CD4-positive, alpha-beta T cell treated with Interleukin-17A for 1 hour (primary cell): ENCODE data around the gene GOLT1B.
"Not testable (repeated sequence)": the region's sequence is repeated elsewhere in the genome, so short reads cannot be mapped to it uniquely, and the experiment has no call there.

ENCODE experiments used
- DNase-seq: peaks from one replicate; pipeline ENCODE4 v3.0.0-alpha.2; 2020

Gene GOLT1B

DNA sequence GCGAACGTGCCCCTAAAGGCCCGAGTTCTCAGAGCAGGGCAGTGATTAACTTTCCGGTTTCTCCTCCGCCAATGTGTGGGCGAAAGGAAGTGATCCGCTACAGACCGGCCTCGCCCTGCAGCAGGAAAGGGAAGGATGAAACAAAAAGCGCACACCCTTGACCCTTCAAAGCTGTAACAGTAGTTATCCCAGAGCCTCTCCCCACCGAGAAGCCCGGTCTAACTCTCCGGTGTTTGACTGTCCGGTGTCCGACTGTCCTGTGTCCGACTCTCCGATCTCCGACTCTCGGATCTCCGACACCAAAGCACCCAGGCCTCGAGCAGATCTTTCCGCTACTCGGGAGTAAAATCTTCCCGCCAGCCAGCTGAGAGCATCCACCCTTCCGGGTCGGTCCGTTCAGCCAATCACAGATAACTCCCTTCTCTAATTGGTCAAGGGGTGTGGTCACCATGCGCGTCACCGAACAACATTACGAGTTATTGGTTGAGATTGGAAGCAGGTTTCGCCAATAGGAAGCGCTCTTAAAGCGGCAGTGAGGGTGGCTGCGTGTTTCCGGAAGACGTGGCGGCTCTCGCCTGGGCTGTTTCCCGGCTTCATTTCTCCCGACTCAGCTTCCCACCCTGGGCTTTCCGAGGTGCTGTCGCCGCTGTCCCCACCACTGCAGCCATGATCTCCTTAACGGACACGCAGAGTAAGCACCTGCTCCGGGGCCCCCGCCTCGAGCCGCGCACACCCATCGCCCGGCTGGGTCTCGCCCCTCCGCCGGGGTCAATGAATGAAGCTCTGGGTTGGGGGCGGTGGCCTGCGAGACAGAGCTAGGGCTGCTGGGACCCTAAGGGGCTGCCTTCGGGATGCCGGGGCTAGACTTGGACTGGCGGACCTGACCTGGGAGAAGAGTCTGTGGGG lies at the start of gene GOLT1B, which contains the start of gene RECQL:
Gene GOLT1B (plus strand): TSS at position 532 of the 906 bp plus-strand sequence. CDS start 135 bp downstream, at position 667.
Gene RECQL (minus strand): TSS at position 378 of the 906 bp plus-strand sequence. CDS start 2,065 bp downstream, outside the sequence.
- DNase-seq, result peak; percentile 97

DNA sequence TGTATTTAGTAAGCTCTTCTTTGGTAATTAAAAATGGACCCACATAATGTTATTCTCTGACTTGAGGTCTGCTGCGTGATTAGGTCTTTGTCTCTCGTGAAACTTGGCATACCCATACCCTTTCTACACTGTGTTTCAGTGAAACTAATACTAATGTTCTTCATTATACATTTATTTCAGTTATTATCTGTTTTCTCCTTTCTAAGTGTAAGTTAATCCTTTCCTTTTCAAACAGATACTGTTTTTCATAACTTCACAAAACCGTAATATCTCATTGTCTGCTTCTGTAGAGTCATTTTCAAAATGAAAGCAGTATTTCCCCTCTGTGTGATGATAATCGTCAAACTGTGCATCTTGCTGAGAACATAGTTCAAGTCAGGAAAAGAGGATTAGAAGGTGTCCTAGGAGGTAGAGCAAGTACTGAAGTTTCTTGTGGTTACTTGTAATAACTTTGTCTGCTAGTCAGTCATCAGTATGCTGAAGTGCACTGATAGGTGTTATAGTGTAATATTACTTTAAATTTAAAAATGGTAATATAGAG lies 48.2 kb upstream of the GOLT1B start:
- DNase-seq, result peak; percentile 60

GRCh38 chr12:21456291-21456780 lies 45.3 kb upstream of the GOLT1B start:
- DNase-seq, result peak; percentile 74

GRCh38 chr12:21459474-21459873 lies 42.1 kb upstream of the GOLT1B start:
- no peak for DNase-seq

- DNase-seq, result not testable (repeated sequence)
Measured at GRCh38 chr12:21467334-21467733, 34.3 kb upstream of the GOLT1B start.

DNA sequence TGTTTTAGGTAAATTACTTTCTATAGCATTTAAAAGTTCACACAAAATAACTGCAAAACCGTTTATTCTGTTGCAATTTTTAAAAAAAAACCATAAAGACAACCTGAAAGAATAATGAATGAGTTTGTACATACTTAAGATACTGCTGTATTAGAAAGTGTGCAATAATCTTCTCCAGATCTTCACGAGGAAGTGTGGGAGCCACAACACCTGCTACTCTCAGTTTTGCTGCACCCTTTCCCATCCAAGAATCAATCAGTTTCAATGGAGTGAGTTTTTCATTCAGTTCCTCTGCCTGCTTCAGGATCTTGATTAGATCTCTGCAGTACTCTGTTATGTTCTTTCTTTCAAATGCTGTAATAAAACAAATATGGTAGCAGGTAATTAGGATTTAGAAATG lies 30.3 kb upstream of the GOLT1B start:
- no peak for DNase-seq

GRCh38 chr12:21472197-21472823 lies 29.3 kb upstream of the GOLT1B start:
- no peak for DNase-seq

DNA sequence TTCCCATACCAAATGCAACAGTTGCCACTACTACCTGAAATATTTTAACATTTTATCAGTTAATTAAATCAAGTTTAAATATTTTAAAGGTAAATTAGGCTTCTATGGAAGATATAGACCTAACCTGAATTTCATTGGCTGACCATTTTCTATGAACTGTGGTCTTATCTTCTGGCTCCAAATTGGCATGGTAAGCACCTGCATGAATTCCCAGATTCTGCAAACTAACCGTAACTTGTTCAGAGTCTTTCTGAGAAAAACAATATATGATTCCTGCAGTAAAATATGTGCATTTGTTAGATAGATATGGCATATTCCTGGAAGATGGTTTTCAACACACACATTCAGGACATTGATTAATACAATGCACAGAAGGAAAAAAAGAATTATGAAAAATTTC lies 26.0 kb upstream of the GOLT1B start:
- DNase-seq, result no peak

GRCh38 chr12:21476949-21477348 lies 24.6 kb upstream of the GOLT1B start:
- no peak for DNase-seq

GRCh38 chr12:21478756-21479455 lies 22.7 kb upstream of the GOLT1B start:
- DNase-seq, result no peak

- DNase-seq, result no peak
Measured at GRCh38 chr12:21483531-21483930, 18.1 kb upstream of the GOLT1B start.

DNA sequence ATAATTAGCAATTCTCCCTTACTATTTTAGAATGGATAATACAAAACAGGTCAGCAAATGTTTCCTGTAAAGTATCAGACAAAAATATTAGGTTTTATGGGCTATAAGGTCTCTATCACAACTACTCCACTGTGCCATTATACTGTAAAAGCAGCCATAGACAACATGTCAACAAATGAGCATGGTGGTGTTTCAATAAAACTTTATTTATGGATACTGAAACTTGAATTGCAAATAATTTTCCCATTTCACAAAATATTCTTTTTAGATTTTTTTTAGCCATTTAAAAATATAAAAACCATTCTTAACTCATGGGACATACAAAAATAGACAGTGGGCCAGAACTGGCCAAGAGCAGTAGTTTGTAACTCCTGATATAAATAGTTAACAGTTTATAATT lies 15.6 kb upstream of the GOLT1B start:
- DNase-seq, result no peak

DNA sequence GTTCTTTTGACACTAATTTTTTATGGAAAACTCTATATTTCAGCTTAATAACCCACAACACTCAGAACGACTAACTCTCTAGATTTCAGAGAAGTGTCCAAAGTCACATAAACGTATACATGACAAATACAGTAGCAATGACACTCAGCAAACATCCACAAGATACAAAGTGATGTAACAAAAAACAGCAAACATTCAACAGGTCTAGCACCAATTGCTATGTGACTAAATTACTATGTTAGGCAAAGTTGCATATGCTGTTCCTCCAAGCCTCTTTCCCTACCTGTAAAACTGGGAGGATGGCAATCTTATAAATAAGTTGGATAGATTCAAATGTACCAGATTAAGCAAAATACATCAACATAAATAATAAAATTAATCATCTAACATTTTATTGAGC lies 1.8 kb upstream of the GOLT1B start:
- no peak for DNase-seq

- no peak for DNase-seq
Measured at GRCh38 chr12:21500786-21501257, 767 bp upstream of the GOLT1B start.

- DNase-seq, result peak; percentile 43
Measured at GRCh38 chr12:21502164-21502496, 541 bp downstream of the GOLT1B start.

DNA sequence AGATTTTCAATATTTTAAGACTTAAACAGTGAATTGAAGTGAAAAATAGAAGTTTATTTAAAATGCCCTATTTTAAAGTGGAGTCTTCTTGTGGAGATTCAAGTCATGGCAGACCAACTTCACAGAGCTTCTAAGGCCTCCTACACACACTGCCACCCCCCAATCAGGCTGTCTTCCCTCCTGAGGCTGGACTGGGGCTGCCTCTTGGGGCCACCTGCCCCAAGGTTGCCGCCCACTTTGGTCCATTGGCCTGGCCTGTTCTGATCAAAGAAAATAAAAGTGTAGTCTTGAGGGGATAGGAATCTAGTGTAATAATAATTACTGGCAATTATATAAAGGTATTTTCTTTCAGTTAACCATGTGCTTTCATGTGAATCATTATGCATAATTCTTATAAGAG lies 1.3 kb downstream of the GOLT1B start:
- no peak for DNase-seq

DNA sequence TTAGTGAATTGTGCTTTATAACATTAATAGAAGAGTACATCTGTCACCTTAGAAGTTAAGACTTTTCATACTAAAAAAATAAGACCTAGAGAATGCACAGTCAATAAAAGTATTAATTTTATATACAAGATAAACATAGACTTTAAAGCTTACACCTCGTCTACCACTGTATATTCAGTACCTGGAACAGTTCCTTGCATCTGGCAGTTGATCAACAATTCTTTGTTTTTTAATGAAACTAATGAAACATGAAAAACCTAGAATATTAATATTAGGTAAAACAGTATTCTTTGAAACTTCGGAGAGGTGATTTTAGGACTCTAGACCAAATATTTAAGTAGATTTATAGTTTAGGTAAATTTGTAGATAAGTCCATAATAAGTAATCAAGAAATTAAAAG lies 4.3 kb downstream of the GOLT1B start:
- no peak for DNase-seq

GRCh38 chr12:21507849-21508248 lies 6.3 kb downstream of the GOLT1B start:
- DNase-seq, result no peak

GRCh38 chr12:21509768-21510167 lies 8.2 kb downstream of the GOLT1B start:
- peak; percentile 49 for DNase-seq

GRCh38 chr12:21516281-21516680 lies 14.7 kb downstream of the GOLT1B start:
- no peak for DNase-seq

GRCh38 chr12:21518451-21518850 lies 16.9 kb downstream of the GOLT1B start:
- DNase-seq, result no peak

- DNase-seq, result no peak
Measured at GRCh38 chr12:21521541-21521940, 20.0 kb downstream of the GOLT1B start.

- no peak for DNase-seq
Measured at GRCh38 chr12:21523148-21523547, 21.6 kb downstream of the GOLT1B start.
